GM04503 (cell line): ENCODE results near the gene SLC9B2.

Experiments
- DNase-seq: peaks from one replicate; pipeline ENCODE4 v3.0.0-alpha.2; 2012; ENCODE audit warnings: low read depth

The SLC9B2 gene, protein sequence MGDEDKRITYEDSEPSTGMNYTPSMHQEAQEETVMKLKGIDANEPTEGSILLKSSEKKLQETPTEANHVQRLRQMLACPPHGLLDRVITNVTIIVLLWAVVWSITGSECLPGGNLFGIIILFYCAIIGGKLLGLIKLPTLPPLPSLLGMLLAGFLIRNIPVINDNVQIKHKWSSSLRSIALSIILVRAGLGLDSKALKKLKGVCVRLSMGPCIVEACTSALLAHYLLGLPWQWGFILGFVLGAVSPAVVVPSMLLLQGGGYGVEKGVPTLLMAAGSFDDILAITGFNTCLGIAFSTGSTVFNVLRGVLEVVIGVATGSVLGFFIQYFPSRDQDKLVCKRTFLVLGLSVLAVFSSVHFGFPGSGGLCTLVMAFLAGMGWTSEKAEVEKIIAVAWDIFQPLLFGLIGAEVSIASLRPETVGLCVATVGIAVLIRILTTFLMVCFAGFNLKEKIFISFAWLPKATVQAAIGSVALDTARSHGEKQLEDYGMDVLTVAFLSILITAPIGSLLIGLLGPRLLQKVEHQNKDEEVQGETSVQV

DNA sequence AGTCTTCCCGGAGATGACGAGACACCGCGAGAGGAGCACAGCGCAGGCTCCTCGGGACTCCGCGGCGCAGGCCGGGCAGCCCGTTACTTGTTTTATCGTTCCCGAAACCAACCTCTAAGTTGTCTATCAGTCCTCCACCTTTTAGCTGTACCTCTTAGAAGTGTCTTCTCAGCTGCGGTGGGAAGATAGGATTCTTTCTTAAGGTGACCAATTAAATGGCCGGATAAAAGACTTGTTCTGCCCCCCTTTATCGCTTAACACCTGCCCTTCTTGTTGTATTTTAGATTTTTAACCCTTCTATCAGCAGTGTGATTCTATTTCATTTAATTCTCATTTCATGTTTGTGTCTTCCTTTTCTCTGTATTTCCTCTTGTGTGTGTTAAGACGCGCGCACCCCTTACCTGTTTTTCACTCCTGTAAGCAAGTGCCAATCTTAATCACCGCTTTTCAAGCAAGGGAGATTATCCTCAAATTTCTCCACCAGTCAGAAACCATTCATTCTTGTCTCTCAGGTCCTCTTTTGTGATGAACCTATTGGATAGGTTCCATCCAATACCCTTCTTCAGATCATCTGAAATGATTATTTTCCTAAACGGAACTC is at the start of gene SLC9B2:
TSS of gene SLC9B2 (minus strand) at position 15 of the 601 bp plus-strand sequence. CDS start 9,211 bp downstream, outside the sequence.
- no peak for DNase-seq

DNA sequence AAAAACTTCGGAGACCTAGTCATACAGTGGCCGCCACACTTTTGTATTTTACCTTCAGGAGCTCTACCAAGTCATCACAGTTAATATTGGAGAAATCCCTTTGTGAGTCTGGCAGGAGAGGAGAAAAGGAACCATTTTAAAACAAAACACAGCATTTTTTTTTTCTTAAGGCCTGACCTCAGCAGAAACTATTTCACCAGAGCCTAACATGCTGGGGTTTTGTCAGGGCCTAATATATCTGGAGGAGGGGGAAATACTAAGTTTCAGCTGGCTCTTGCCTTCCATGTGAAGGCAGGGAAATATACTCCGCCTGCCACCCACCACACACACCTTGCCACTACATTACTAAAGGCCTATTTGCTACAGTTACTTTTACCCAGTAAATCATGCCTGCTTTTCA is 49.6 kb upstream of the SLC9B2 start:
- DNase-seq: no peak

DNA sequence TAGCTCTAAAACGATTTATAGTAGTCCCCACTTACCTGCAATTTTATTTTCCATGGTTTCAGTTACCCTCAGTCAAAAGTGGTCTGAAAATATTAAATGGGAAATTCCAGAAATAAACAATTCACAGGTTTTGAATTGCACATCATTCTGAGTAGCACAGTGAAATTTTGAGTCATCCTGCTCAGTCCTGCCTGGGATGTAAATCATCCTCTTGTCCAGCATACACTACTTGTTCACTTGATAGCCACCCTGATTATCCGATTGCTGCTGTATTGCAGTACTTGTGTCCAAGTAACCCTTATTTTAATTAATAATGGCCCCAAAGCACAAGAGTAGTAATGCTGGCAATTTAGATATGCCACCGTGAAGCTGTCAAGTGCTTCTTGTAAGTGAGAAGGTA is 46.6 kb upstream of the SLC9B2 start:
- DNase-seq: no peak

DNA sequence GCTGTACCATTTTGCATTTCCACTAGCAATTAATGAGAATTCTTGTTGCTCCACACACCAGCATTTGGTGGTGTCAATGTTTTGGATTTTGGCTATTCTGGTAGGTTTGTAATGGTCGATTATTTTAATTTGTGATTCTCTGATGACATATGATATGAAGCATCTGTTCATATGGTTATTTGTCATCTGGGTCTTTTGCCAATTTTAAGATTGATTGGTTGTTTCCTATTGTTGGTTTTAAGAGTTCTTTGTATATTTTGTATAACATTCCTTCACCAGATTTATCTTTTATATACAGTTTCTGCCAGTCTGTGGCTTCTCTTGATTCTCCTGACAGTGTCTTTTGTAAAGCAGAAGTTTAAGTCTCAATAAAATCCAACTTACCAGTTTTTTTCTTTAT is 41.6 kb upstream of the SLC9B2 start:
- DNase-seq: no peak

DNA sequence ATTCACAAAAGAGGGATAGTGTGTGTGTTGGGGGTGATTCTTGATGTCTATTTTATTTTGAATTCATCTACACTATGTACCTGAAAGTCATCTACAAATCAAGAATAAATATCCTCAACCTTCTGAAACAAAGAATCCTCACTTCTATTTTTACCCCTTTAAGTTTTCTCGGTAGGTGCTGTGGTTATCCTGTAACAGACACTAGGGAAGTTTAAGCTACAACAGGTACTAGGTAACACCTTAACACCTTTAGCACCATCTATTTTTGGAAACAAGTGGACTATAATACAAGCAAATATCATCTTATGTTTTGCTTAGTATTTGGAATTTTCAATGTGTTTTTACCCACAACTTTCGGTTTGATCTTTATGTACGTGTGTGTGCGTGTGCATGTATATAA is 35.0 kb upstream of the SLC9B2 start:
- no peak for DNase-seq

DNA sequence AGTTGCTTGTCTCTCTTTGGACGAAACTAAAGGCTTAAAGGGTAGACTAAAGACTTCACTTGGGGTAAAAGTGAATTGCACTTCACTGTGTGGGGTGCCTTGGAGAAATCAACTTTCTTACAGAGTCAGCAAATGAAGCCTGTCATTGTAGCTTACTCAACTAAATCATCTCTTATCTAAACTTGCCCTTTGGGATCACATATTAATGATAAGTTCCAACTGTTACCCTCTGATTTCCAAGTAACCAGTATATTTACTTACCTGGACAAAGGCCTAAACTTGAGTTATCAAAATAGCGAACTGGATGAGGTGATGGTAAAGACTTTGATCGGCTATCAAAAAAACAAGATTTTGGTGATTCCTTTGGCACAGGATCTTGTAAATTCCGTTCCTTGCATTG is 32.0 kb upstream of the SLC9B2 start:
- DNase-seq: no peak

DNA sequence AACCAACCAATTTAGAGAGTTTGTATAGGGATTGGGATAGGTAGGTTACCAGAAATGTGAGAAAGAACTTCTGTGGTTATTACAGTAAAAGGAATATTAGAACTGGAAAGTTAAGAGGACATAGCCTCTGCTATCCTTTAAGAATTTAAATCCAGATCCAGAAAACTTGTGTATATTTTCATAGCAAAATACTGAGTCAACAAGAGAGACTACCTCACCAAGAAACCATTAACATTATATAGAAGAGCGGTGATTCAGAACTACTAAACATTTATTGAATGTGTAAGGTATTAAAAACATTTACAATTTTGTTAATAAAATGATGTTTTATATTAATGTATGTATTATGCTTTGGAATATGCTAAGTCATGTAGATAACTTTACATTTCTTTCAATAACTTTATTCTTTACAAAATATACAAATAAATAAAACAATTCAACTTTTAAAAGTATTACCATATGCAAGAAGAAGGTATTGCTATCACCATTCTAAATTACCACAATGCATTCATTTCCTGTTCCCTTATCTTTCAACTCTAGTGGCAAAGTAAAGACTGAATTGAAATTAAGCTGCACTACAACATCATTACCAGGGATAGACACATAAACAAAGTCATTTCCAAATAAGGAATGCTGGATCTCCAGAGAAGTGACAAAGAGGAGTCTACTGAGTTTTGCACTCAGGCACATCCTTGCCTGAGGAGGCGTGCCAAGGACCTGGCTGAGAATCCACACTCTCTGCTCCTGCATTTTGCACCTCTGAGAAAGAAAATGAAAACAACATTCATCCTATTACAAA is 29.2 kb upstream of the SLC9B2 start:
- DNase-seq: no peak

DNA sequence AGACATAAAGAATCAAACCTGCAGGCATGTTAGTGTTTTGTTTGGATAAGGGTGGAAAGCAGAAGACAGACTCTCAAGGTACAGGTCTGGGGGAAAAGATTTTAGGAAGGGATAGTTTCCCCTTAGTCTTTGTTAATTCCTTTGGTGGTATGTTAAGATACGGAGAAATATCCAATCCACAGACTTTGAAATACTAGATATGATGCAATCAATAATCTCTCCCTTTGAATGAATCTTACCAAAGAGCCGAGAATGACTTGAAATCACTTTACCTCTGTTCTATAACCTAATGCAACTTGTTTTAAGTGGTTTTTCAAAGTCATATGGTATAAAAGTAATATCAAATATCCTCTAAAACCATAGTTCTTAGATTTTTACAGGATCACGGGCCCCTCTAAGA is 28.3 kb upstream of the SLC9B2 start:
- DNase-seq: no peak

DNA sequence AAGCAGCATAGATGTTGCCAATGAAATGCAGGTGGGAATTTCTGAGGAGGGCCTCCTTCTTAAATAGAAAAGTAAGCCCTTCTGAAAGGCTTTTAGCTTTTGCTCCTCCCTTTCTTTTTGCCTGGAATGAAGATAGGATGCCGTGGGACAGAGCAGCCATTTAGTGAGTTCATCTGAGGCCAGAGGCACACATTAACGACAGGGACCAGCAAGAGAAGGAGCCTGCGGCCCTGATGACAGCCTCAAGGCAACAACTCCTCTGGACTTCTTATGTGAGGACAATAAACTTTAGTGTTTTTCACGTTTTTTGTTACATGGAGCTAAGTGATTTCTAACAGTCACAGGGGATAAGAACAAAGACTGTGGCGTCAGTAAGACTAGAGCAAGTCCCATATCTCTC is 24.1 kb upstream of the SLC9B2 start:
- no peak for DNase-seq

DNA sequence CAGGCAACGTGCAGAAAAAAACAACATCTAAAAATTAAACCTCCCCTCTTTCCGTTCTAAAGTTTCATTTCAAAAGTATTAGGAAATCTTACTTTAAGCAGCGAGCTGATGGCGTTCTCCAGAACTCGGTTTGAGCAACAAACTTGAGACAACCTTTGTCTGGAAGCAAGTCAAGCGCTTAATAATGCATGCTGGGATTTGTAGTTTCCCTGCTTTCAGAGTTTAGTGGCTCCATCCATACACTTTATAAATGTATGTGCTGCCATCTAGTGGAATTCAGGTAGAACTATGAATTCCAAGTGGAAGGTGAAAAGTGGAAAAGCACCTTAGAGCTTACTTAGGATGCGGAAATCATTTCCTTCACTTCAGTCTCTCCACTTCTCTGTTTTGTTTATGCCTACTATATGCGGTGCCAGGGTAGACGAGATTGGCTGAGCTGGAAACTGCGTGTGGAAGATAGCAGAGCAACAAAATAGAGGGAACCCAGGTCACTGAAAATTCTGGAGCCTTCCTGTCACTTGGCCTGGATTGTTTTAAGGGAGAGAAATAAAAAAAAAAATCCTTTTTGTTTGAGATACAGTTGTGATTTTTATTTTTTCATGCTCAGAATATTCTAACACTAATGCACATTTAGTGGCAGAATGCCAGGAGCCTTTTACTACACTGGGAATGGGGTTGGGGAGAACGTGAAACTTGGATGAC is 23.3 kb upstream of the SLC9B2 start, which contains the start of gene BDH2:
TSS of gene BDH2 (minus strand) at position 144 of the 702 bp plus-strand sequence. CDS start 3,580 bp downstream, outside the sequence.
- DNase-seq: peak; percentile 79

DNA sequence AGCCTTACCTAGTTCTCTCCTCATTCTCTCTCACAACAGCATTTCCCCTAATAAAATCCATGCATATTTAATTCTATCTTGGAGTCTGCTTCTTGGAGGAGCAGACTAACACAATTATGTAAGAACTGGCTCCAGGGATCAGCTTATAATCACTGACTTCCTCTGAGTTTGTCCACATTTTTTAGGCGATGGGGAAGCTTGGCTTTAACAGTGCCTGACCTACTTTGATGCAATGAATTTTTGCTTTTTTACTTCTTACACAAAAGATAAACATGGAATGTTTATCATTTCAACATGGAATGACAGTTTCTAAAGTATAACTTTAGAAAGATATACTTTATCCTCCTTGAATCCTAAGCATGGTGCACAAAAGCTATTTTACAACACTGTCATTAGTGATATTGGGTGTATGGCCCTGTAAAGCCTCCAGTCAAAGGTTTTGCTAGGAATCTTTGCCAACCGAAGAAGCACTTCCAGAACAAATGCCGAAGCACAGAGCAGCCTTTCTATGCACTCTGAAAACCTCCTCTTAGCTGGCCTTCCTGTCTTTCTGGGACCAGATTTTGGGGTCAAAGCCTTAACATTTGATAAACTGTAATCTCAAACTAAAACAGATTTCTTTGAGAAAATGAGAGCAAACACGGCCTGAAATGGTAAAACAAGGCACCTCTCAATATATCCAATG is 22.3 kb upstream of the SLC9B2 start:
- DNase-seq: no peak

DNA sequence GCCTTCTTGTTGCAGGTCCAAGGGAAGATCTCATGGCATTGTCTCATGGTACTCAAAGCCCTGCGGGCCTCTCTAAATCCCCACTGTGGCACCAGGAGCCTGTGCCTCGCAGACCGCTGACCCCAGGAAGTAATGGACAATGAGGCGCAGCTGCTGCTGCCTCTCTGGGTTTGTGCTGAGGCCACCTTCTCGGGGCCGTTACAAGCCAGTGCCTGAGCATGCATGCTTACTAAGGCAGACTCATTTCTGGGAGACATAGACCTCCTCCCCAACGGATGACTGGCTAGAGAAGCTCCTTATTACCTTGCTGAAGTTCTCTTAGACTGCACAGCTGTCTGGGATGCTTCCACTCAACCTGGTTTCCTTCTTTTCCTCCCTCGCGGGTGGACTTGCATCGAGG is 21.8 kb upstream of the SLC9B2 start:
- DNase-seq: no peak

DNA sequence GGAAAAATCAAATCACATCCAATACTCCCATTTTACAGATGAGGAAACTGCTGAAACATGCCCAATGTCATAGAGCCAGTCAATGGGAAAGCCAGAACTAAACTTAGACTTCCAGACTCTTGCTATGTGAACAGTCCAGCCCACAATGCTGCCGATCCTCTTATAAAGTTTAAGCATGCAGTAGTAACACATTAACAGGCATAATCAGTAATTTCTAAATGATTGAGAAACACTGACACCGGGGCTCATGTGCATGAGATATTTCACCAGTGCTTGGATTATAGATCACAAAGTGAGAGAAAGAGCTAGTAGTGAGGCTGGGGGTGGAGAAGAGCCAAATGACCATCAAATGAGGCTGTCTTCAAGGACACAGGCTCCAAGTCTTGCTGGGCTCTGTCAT is 20.6 kb upstream of the SLC9B2 start:
- DNase-seq: no peak

DNA sequence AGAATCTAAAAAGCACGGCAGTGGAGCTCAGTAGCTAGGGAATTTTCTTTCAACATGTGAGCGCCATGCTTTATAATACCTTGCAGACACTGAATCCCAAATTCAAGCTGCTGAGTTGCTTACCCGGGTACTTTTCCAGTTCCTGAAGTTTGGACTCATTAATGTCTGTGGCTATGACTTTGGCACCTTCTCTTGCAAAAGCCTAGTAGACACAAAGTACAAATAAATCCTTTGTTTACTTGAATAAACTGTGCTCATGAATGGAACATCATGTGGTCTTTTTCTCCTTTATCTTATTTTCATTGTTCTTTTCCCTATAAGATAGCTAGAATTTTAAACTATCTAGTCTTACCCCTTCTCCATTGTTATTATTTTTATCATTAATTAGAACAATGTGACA is 18.5 kb upstream of the SLC9B2 start:
- DNase-seq: no peak

DNA sequence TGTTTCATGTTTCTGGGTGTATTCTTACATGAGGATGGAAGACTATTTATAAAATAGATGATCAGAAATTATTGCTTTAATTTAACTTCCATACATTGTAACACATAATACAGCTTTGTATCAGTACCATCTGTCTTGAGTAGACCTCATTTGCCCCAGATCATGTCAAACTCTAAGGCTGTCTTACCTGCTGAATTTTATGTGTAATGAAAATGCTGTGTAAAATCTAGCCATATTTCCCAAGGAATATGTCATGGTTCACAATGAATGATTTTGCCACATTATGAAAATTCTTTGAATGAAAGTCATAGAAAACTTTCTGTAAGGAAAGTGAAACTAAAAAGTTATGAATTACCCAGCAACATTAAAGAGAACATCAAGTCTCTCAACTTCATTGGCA is 15.7 kb upstream of the SLC9B2 start:
- no peak for DNase-seq

DNA sequence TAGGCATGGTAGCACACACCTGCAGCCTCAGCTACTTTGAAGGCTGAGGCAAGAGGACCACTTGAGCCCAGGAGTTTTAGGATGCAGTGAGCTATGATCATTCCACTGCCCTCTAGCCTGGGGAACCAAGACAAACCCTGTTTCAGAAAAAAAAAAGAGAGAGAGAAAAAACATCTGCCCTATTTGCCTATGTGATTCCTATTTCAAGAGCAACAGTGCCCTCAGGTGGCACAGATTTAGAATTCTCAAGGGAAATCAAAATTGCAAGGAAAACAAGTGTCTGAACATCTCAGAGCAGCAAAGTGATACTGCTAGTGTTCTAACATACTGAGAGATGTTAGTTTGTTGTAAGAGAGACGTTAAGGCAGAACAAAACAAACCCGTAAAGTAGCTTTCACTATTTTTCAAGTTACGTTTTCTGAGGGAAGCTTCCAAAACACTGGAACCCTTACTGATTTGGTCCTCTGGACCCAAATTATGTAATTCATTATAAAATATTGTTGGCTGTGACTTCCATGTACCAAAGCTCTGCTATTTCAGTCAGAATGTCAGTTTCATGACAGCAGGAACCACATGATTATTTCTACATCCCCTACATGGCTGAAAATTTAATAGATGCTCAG is 15.2 kb upstream of the SLC9B2 start:
- no peak for DNase-seq

DNA sequence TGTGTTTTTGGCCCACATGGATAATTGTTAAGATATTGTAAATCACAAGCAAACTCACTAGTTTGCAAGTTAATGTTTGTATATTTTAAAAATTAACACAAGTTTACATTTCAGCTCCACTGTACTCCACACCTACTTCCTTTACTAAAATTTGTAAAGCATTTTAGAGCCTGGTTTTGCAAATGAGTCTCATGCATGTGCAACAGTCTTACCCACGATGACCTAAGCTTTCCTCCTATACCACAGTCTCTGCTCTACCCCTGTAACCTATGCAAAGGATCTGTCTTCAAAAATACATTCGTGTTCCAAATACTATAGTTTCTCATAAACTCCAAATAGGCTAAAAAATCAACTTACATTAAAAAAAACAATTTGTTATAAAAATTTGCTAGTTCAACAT is 12.9 kb upstream of the SLC9B2 start:
- DNase-seq: no peak

DNA sequence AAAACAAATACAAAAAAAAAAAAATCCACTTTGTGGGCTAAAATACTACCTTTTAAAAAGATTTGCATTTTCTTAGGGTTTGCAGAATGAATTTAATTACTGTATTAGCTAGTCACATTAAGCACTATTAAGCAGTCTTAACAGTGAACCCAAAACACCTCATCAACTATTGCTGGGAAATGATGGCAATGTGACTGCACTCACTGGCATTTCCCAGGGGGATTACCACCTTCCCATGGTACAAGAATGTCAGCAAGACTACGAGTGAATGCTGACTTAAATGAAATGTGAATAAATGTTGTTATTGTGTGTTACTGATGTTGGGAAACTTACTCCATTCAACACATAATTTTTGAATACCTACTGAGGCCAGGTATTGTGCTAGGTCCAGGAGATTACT is 10.0 kb upstream of the SLC9B2 start:
- no peak for DNase-seq

DNA sequence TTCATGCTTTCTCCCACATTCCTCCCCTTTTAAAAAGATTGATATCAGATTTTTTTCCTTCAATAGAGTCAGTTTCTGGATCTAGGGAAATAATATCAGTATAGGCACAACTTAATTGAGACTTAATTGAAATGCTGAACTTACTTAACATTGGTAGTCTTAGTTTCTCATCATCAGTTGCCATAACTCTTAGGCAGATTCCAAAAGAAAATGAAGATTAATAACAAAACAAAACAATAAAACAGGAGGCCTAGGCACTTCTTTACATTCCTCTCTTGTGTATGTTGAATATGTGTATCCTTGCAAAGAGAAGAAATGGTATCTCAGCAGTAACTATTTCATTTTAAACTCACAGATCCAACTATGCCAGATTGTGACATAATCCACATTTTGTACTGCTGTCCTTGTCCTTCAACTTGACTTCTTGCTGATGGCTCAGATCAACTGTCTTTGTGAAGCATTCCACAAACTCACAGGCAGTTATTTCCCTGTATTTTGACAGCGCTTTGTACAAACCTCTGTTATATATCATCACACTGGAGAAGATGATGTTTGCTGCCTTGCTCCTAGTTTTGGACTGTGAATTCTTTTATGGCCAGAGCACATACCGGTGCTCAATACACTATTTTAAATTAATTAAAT is 9.1 kb upstream of the SLC9B2 start:
- no peak for DNase-seq

DNA sequence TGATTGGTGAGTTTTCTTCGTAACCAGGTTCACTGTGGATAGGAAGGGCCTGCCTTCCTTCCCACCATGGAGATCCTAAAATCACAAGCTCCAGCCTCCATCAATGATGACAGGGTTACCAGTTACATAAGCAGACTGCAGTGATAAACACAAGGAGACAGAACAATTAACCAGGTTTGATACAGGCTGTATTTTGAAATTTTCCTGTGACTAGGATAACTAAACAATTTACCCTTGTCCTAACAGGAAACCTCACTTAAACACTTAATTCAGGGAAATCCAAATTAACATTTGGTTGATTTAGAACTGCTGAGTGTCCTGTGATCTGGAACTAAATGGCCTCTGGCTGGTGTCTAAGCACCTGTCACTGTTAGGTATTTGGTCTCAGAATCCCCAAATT is 3.1 kb upstream of the SLC9B2 start:
- no peak for DNase-seq
